Measurements from ENCODE around the gene HIGD1B.
"Not testable (repeated sequence)": the region's sequence is repeated elsewhere in the genome, so short reads cannot be mapped to it uniquely, and the experiment has no call there.

HIGD1B gene

GRCh38 chr17:44847586-44847985, at the start of gene HIGD1B:
Gene HIGD1B (plus strand): TSS chr17:44847883. CDS start chr17:44848153, 270 bp downstream.
- DNase-seq (ENCODE audit: low spot score): no peak

GRCh38 chr17:44798356-44798755, 49.3 kb upstream of the HIGD1B start:
- no peak for DNase-seq (ENCODE audit: low spot score)

- no peak for DNase-seq (ENCODE audit: low spot score)
These were observed 45.8 kb upstream of the HIGD1B start for GRCh38 chr17:44801880-44802279.

GRCh38 chr17:44804302-44805089, 43.2 kb upstream of the HIGD1B start:
- DNase-seq (ENCODE audit: low spot score): no peak

- DNase-seq (ENCODE audit: low spot score): no peak
These were observed 40.4 kb upstream of the HIGD1B start for GRCh38 chr17:44807093-44807816.

GRCh38 chr17:44807817-44808155, 39.9 kb upstream of the HIGD1B start:
- DNase-seq (ENCODE audit: low spot score): no peak

GRCh38 chr17:44808156-44808555, 39.5 kb upstream of the HIGD1B start:
- DNase-seq (ENCODE audit: low spot score): no peak

- not testable (repeated sequence) for DNase-seq (ENCODE audit: low spot score)
These were observed 38.9 kb upstream of the HIGD1B start for GRCh38 chr17:44808656-44809388.

GRCh38 chr17:44812263-44812662, 35.4 kb upstream of the HIGD1B start:
- DNase-seq (ENCODE audit: low spot score): no peak

- DNase-seq (ENCODE audit: low spot score): not testable (repeated sequence)
These were observed 29.2 kb upstream of the HIGD1B start for GRCh38 chr17:44818508-44818907.

GRCh38 chr17:44820631-44821212, 27.0 kb upstream of the HIGD1B start:
- no peak for DNase-seq (ENCODE audit: low spot score)

- DNase-seq (ENCODE audit: low spot score): not testable (repeated sequence)
These were observed 22.4 kb upstream of the HIGD1B start for GRCh38 chr17:44825236-44825635.

- DNase-seq (ENCODE audit: low spot score): no peak
These were observed 21.4 kb upstream of the HIGD1B start for GRCh38 chr17:44826123-44826790.

GRCh38 chr17:44827863-44828262, 19.8 kb upstream of the HIGD1B start:
- DNase-seq (ENCODE audit: low spot score): no peak

- DNase-seq (ENCODE audit: low spot score): no peak
These were observed 18.7 kb upstream of the HIGD1B start for GRCh38 chr17:44828919-44829522.

GRCh38 chr17:44829523-44830358, 17.9 kb upstream of the HIGD1B start, which contains the start of gene GJC1:
Gene GJC1 (minus strand): TSS chr17:44830287. CDS start chr17:44805817, 24,470 bp downstream.
- no peak for DNase-seq (ENCODE audit: low spot score)

GRCh38 chr17:44830359-44831288, 17.1 kb upstream of the HIGD1B start:
- DNase-seq (ENCODE audit: low spot score): no peak

- no peak for DNase-seq (ENCODE audit: low spot score)
These were observed 16.3 kb upstream of the HIGD1B start for GRCh38 chr17:44831371-44831770.

- no peak for DNase-seq (ENCODE audit: low spot score)
These were observed 14.9 kb upstream of the HIGD1B start for GRCh38 chr17:44832805-44833204.
